Fibroblast of villous mesenchyme (primary cell): ENCODE data around the gene CD200. TPM values are rescaled to one million over a fixed set of nuclear protein-coding genes. Genes with fewer than 3 reads are reported as not detected.
"Not testable (repeated sequence)": the region's sequence is repeated elsewhere in the genome, so short reads cannot be mapped to it uniquely, and the experiment has no call there.

Experiments used
- DNase-seq: peaks from one replicate; pipeline ENCODE4 v3.0.0-alpha.2; 2010; ENCODE audit warnings: low read depth
- H3K4me3 ChIP-seq: 2 replicates; pipeline ENCODE4 v1.5.1; 2011; ENCODE audit warnings: low read depth, mild to moderate bottlenecking, low read length
- total RNA-seq: library from RNA; depleted of rRNA; stranded (reverse); fragments of >200 nt; gene quantifications from 2 replicates; pipeline ENCODE4 v1.2.3, GENCODE V29; 2012
- TF ChIP-seq, protein P1 (sequence below): IDR thresholded peaks from 2 replicates; pipeline ENCODE4 v1.5.1; 2012; ENCODE audit warnings: low read depth, mild to moderate bottlenecking, low read length; ENCODE audit not compliant: insufficient read depth

The CD200 gene
- total RNA-seq, 1 donor: 1.3 TPM

DNA sequence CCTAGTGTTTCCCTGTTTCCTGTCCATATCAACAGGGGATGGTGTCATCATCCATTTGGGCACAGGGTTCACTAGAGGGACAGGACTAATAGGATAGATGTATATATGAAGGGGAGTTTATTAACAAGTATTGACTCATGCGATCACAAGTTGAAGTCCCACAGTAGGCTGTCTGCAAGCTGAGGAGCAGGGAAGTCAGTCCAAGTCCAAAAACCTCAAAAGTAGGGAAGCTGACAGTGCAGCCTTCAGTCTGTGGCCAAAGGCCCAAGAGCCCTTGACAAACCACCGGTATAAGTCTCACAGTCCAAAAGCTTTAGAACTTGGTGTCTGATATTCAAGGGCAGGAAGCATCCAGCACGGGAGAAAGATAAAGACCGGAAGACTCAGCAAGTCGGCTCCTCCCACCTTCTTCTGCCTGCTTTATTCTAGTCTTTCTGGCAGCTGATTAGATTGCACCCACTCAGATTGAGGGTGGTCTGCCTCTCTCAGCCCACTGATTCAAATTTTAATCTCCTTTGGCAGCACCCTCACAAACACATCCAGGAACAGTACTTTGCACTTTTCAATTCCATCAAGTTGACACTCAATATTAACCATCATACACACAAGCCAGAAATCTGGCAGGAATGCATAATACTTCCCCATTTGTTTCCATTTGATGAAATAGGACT, 43.4 kb downstream of the CD200 start:
- DNase-seq: no peak
- TF ChIP-seq, protein P1, sequence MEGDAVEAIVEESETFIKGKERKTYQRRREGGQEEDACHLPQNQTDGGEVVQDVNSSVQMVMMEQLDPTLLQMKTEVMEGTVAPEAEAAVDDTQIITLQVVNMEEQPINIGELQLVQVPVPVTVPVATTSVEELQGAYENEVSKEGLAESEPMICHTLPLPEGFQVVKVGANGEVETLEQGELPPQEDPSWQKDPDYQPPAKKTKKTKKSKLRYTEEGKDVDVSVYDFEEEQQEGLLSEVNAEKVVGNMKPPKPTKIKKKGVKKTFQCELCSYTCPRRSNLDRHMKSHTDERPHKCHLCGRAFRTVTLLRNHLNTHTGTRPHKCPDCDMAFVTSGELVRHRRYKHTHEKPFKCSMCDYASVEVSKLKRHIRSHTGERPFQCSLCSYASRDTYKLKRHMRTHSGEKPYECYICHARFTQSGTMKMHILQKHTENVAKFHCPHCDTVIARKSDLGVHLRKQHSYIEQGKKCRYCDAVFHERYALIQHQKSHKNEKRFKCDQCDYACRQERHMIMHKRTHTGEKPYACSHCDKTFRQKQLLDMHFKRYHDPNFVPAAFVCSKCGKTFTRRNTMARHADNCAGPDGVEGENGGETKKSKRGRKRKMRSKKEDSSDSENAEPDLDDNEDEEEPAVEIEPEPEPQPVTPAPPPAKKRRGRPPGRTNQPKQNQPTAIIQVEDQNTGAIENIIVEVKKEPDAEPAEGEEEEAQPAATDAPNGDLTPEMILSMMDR: no peak
- no peak overlapping the region for H3K4me3 ChIP-seq

DNA sequence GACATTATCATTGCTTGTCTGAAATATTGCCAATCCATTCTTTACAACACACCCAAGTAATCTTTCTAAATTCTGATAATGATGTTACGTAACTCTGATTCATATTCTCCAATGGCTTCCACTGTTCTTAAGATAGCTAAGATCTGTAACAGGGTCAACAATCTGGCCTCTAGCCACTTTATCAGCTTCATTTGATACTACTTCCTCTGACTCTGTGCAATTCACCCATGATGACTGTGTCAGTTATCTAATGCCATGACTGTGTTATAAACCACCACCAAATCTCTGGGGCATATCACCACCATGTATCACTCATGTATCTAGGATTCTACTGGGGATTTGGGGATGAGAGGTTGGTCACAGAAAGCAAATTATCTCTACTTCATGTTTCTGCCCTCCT, 44.0 kb downstream of the CD200 start:
- peak; percentile 69 for DNase-seq
- TF ChIP-seq, protein P1: no peak
- H3K4me3 ChIP-seq: no peak overlapping the region

DNA sequence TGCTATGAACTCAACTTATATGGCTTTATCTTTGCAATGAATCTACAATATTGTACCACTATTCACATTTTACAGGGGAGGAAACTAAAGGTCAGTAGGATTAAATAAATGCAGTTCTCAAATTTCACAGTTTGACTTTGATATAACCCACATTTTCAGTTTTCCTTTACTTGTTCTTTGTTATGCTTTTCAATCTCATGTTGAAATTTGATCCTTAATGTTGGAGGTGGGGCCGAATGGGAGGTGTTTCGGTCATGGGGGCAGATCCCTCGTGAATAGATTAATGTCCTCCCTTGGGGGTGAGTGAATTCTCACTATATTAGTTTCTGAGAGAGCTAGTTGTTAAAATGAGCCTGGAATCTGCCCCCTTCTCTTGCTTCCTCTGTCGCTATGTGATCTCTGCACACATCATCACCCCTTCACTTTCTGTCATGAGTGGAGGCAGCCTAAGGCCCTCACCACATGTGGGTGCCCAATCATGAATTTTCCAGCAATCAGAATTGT, 44.7 kb downstream of the CD200 start:
- DNase-seq: peak; percentile 58
- TF ChIP-seq, protein P1: no peak
- no peak overlapping the region for H3K4me3 ChIP-seq

DNA sequence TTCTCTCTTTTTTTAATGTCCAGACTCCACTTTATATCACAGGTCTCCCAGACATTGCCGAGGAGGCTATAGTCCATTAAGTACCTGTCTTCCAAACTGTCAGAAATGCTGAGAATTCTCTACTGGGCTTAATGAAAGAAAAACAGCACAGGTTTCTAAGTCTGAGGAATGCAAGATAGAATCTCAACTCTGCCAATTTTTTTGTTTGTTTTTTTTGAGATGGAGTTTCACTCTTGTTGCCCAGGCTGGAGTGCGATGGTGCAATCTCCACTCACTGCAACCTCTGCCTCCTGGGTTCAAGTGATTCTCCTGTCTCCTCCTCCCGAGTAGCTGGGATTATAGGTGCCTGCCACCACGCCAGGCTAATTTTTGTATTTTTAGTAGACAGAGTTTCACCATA, 45.4 kb downstream of the CD200 start:
- not testable (repeated sequence) for H3K4me3 ChIP-seq, DNase-seq

DNA sequence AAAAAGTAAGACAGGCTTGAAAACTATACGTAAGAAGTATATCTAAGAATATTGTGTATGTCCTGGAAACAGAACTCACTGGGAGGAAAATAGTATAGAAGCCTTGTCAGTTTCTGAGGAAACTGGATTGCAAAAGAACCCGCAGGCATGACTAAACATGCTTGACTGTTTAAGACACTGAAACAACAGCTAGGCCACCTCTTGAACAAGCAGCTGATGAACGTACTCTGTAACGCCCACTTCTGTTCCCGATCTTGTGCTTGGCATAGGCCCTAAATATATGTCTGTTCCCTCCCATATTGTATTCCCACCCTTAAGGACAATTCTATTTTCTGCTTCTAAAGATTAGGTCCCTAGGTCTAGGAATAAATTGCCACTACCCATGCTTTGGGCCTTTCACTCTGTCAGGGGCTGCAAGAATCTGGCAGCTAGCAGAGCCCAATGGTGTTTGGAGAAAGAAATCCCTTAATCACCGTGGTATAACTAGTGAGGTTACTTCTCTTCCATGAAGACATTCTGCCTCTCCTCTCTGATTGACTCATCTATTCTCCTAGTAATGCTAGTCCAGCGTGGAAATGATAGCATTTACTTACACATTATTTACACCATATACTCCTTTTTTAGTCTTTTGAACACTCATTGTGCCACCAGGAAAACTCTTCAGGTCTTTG, 46.2 kb downstream of the CD200 start:
- H3K4me3 ChIP-seq: no peak overlapping the region
- peak; percentile 88 for DNase-seq
- TF ChIP-seq, protein P1: no peak

DNA sequence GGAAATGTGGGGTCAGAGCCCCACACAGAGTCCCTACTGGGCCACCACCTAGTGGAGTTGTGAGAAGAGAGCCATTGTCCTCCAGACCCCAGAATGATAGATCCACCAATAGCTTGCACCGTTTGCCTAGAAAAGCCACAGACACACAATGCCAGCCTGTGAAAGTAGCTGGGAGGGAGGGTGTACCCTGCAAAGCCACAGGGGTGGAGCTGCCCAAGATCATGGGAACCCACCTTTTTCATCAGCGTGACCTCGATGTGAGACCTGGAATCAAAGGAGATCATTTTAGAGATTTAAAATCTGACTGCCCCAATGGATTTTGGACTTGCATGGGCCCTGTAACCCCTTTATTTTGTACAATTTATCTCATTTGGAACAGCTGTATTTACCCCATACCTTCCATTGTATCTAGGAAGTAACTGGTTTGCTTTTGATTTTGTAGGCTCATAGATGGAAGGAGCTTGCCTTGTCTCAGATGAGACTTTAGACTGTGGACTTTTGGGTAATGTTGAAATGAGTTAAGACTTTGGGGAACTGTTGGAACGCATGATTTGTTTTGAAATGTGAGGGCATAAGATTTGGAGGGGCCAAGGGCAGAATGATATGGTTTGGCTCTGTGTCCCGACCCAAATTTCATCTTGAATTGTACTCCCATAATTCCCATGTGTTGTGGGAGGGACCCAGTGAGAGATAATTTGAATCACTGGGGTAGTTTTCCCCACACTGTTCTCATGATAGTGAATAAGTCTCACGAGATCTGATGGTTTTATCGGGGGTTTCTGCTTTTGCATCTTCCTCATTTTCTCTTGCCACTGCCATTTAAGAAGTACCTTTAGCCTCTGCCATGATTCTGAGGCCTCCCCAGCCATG, 49.0 kb downstream of the CD200 start:
- TF ChIP-seq, protein P1: no peak
- no peak for DNase-seq

More for the DNA sequence above, 49.0 kb downstream of the CD200 start:
- H3K4me3 ChIP-seq: no peak overlapping the region
